Ishikawa (cell line): ENCODE data around the gene ATF5.
"Not testable (repeated sequence)": the region's sequence is repeated elsewhere in the genome, so short reads cannot be mapped to it uniquely, and the experiment has no call there.

Source experiments
- CEBPB ChIP-seq: IDR thresholded peaks from 2 replicates; pipeline ENCODE4 v1.6.1; 2012
- CREB1 ChIP-seq: IDR thresholded peaks from 2 replicates; pipeline ENCODE4 v1.6.1; 2012; ENCODE audit warnings: low read depth
- EGR1 ChIP-seq: IDR thresholded peaks from 2 replicates; pipeline ENCODE4 v1.6.1; 2012
- EP300 ChIP-seq: IDR thresholded peaks from 2 replicates; pipeline ENCODE4 v1.6.1; 2012; ENCODE audit warnings: borderline replicate concordance
- FOXM1 ChIP-seq: IDR thresholded peaks from 2 replicates; pipeline ENCODE4 v1.6.1; 2012; ENCODE audit warnings: low read depth, borderline replicate concordance
- NFIC ChIP-seq: IDR thresholded peaks from 2 replicates; pipeline ENCODE4 v1.6.1; 2012
- RAD21 ChIP-seq: IDR thresholded peaks from 2 replicates; pipeline ENCODE4 v1.6.1; 2012; ENCODE audit warnings: low read depth
- TAF1 ChIP-seq: IDR thresholded peaks from 2 replicates; pipeline ENCODE4 v1.6.1; 2012; ENCODE audit warnings: low read depth, mild to moderate bottlenecking
- TCF12 ChIP-seq: IDR thresholded peaks from 2 replicates; pipeline ENCODE4 v1.6.1; 2012; ENCODE audit warnings: low read depth
- TEAD4 ChIP-seq: IDR thresholded peaks from 2 replicates; pipeline ENCODE4 v1.6.1; 2012
- YY1 ChIP-seq: IDR thresholded peaks from 2 replicates; pipeline ENCODE4 v1.6.1; 2012; ENCODE audit warnings: low read depth
- ZBTB7A ChIP-seq: IDR thresholded peaks from 2 replicates; pipeline ENCODE4 v1.6.1; 2012; ENCODE audit warnings: low read depth
- TF ChIP-seq, protein P1 (sequence below): IDR thresholded peaks from 2 replicates; pipeline ENCODE4 v1.6.1; 2012; ENCODE audit warnings: low read depth, mild to moderate bottlenecking
- TF ChIP-seq, protein P2 (sequence below): IDR thresholded peaks from 2 replicates; pipeline ENCODE4 v1.6.1; 2012
- TF ChIP-seq, protein P3 (sequence below): IDR thresholded peaks from 2 replicates; pipeline ENCODE4 v1.6.1; 2012

The ATF5 gene

DNA sequence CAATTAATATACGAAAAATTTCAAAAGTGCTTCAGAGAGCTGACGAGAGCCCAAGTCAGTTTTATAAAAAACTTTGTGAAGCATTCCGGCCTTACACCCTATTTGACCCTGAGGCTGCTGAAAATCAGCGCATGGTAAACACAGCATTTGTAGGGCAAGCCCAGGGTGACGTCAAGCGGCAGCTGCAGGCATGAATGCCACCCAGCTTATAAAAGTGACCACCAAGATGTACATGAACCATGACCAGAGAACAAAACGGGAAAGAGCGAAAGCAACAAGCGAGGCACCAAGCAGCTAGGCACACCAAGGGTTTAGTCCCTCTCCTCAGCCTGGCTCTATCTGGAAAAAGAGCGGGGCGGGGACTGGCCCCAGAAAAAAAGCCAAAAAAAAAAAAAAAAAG is 25.9 kb downstream of the ATF5 start:
- TF ChIP-seq CREB1 (no peak), CEBPB (no peak), TEAD4 (no peak), EGR1 (no peak), TCF12 (no peak), YY1 (no peak), TAF1 (no peak), NFIC (no peak), RAD21 (no peak), EP300 (no peak), ZBTB7A (no peak), FOXM1 (no peak)
- TF ChIP-seq, protein P1, sequence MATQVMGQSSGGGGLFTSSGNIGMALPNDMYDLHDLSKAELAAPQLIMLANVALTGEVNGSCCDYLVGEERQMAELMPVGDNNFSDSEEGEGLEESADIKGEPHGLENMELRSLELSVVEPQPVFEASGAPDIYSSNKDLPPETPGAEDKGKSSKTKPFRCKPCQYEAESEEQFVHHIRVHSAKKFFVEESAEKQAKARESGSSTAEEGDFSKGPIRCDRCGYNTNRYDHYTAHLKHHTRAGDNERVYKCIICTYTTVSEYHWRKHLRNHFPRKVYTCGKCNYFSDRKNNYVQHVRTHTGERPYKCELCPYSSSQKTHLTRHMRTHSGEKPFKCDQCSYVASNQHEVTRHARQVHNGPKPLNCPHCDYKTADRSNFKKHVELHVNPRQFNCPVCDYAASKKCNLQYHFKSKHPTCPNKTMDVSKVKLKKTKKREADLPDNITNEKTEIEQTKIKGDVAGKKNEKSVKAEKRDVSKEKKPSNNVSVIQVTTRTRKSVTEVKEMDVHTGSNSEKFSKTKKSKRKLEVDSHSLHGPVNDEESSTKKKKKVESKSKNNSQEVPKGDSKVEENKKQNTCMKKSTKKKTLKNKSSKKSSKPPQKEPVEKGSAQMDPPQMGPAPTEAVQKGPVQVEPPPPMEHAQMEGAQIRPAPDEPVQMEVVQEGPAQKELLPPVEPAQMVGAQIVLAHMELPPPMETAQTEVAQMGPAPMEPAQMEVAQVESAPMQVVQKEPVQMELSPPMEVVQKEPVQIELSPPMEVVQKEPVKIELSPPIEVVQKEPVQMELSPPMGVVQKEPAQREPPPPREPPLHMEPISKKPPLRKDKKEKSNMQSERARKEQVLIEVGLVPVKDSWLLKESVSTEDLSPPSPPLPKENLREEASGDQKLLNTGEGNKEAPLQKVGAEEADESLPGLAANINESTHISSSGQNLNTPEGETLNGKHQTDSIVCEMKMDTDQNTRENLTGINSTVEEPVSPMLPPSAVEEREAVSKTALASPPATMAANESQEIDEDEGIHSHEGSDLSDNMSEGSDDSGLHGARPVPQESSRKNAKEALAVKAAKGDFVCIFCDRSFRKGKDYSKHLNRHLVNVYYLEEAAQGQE: no peak
- TF ChIP-seq, protein P2, sequence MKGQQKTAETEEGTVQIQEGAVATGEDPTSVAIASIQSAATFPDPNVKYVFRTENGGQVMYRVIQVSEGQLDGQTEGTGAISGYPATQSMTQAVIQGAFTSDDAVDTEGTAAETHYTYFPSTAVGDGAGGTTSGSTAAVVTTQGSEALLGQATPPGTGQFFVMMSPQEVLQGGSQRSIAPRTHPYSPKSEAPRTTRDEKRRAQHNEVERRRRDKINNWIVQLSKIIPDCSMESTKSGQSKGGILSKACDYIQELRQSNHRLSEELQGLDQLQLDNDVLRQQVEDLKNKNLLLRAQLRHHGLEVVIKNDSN: no peak
- TF ChIP-seq, protein P3, sequence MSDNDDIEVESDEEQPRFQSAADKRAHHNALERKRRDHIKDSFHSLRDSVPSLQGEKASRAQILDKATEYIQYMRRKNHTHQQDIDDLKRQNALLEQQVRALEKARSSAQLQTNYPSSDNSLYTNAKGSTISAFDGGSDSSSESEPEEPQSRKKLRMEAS: no peak

DNA sequence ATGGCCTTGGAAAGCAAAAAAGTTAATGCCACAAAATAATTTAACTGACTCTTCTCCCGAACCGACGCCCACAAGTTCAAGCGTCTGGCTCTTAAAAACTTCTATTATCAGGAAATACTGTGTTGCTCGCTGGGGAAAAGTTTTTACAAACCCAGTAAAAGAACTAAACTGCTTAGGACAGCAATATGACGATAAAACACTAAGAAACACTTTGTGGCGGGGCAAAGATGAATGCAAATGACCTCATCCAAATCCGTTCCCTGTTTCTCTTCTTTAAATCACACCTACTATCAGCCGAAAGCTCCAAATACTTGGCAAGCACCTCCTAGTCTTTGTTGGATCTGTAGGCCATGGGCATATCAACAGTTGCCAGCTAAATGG is 27.1 kb downstream of the ATF5 start:
- no peak for TF ChIP-seq TEAD4
- no peak for TF ChIP-seq CEBPB
- TF ChIP-seq TAF1: no peak
- TF ChIP-seq NFIC: no peak
- TF ChIP-seq EGR1: no peak
- TF ChIP-seq EP300: no peak
- TF ChIP-seq CREB1: no peak

DNA sequence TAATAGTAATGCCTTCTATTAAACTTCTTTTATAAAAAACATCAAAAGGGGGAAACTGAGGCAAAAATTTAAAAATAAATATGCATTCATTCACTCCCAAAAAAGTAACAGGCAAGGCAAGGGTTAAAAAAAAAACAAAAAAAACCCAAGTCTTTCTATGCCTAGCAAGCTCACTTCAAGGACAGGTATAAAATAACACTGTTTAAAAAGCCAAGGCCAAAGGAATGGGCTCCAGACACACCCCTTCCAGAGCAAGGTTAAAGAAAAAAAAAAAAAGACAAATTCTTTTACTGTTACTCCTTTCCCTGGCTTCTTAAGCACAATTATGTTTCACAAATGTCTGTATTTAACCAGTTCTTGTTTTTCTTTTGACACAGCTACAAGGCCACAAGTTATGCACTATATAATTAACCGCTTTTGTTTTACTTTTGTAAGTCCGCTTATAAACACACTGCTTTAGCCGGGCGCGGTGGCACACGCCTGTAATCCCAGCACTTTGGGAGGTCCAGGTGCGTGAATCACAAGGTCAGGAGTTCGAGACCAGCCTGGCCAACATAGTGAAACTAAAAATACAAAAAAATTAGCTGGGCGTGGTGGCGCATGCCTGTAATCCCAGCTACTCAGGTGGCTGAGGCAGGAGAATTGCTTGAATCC is 28.4 kb downstream of the ATF5 start:
- TF ChIP-seq ZBTB7A: no peak
- TF ChIP-seq TCF12: no peak
- TF ChIP-seq, protein P3: no peak
- TF ChIP-seq EP300: no peak
- TF ChIP-seq TEAD4: no peak
- TF ChIP-seq, protein P2: no peak
- TF ChIP-seq EGR1: no peak
- no peak for TF ChIP-seq TAF1
- no peak for TF ChIP-seq FOXM1
- TF ChIP-seq RAD21: no peak
- TF ChIP-seq, protein P1: no peak
- no peak for TF ChIP-seq CREB1
- no peak for TF ChIP-seq CEBPB
- no peak for TF ChIP-seq NFIC
- TF ChIP-seq YY1: no peak

DNA sequence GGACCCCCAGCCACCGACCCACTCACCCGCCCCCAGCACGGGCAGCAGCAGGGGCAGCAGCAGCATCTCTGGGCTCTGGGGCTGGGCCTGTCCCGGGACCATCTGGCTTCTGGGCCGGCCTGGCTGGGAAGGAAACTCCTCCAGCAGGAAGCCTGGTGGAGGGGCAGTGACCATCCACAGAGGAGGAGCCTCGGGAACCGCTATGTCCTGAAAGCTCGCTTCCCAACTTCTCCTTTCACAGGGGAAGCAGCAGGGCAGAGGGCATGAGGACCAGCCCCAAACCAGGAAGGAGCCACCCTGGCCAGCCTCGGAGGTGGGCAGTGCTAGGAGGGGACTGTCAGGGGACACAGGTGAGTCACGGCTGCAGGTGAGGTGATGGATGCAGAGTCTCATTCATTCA is 32.0 kb downstream of the ATF5 start, which contains the start of gene SIGLEC11:
SIGLEC11 (minus strand) TSS at position 193 of the 400 bp plus-strand sequence; CDS start at position 102, 91 bp downstream.
- TF ChIP-seq, protein P3: not testable (repeated sequence)
- TF ChIP-seq RAD21, YY1: not testable (repeated sequence)

DNA sequence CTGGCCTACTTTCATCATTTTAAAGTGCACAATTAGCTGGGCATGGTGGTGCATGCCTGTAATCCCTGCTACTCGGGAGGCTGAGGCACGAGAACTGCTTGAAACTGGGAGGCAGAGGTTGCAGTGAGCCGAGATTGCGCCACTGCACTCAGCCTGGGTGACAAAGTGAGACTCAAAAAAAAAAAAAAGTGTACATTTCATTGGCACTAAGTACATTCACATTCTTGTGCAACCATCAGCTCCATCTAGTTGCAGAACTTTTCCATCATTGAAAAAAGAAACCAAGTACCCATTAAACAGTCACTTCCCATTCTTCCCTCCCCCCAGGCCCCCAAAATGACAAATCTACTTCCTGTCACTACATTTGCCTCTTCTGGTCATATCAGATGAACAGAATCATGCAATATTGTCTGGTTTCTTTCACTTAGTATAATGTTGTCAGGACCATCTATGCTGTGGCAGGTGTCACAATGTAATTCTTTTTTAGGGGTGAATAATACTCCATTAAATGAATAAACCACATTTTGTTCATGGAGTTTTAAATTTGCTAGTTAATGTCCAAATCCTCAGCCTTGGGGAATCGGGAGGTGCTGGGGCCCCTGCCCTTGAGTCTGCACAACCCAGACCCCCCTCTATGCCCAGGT is 39.4 kb downstream of the ATF5 start:
- TF ChIP-seq TEAD4: no peak
- TF ChIP-seq, protein P1: no peak
- no peak for TF ChIP-seq EP300
- no peak for TF ChIP-seq ZBTB7A
- no peak for TF ChIP-seq CREB1
- TF ChIP-seq TCF12: no peak
- TF ChIP-seq, protein P2: no peak
- no peak for TF ChIP-seq NFIC
